GM18511 (cell line): ENCODE measurements around the gene KDF1.

Source experiments
- ATAC-seq: cut with Tn5 transposase; IDR thresholded peaks from one replicate; pipeline ENCODE4 v1.9.1; 2021; ENCODE audit warnings: mild to moderate bottlenecking, moderate library complexity; ENCODE audit not compliant: unreplicated experiment

The KDF1 gene, protein sequence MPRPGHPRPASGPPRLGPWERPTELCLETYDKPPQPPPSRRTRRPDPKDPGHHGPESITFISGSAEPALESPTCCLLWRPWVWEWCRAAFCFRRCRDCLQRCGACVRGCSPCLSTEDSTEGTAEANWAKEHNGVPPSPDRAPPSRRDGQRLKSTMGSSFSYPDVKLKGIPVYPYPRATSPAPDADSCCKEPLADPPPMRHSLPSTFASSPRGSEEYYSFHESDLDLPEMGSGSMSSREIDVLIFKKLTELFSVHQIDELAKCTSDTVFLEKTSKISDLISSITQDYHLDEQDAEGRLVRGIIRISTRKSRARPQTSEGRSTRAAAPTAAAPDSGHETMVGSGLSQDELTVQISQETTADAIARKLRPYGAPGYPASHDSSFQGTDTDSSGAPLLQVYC

DNA sequence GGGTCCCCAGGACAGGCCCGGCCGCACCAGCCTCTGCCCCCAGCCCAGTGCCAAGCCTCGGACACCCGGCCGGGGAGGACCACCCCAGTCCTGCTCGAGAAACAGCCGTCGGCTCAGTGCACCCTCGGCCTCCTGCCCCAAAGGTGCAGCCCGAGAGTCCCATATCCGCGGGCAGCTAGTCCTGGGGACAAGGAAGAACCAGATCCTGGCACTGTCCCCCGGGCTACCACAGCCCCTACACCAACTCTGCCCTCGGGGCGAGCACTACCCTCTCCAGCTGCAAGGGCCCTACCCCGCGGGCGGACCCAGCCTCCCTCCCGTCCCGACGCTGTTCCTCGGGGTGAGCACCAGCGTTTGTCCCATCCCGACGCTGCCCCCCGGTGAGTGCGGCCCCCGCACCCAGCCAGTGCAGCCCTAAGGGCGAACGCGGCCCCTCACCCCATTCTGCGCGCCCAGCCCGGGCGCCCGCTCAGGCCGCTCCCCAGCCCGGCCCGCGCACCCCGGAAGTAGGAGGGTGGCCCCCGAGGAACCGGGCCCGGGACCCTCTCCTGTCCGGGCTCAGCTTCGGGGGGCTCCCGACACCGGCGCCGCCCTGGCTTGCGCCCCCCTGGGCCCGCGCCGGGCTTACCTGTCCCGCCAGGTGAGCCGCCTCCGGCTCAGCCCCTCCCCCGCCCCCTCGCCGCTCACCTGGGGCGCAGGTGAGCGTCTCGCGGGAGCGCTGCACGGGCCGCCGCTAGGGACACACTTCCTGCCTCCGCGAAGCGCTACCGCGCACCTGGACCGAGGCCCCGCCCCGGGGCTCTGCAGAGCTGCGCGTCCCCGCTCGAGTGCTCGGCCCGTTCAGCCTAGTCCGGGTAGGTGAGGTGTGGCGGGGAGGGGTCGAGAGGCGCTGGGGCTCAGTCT is at the start of gene KDF1:
Gene KDF1 (minus strand): TSS at position 747 of the 903 bp plus-strand sequence. CDS start 8,088 bp downstream, outside the sequence.
- ATAC-seq, result no peak

DNA sequence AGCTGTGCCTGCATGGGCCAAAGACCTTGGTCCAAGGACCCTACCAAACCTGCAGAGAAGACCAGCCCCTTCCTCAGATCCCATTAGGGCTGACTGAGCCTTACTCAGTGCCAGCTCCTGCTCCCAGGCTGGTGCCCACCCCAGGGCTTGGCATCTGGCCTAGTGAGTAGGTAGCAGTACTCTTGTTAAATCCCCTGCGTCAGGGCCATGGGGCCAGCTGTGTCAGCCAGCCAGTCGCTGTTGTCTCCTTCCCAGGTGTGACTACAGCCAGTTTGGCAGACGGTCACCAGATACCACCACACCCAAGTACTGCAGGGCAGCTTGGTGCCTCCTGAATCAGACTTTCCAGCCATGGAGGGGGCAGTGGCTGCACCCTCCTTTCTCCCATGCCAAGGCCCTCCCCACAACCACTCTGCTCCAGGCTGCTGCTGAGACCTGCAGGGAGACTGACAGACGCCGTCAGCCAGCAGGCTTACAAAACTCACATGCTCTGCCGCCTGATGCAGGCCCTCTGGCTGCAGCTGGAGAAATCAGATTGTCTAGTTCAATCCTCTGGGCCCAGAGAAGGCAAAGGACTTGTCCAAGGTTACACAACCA is 49.4 kb upstream of the KDF1 start:
- no peak for ATAC-seq

DNA sequence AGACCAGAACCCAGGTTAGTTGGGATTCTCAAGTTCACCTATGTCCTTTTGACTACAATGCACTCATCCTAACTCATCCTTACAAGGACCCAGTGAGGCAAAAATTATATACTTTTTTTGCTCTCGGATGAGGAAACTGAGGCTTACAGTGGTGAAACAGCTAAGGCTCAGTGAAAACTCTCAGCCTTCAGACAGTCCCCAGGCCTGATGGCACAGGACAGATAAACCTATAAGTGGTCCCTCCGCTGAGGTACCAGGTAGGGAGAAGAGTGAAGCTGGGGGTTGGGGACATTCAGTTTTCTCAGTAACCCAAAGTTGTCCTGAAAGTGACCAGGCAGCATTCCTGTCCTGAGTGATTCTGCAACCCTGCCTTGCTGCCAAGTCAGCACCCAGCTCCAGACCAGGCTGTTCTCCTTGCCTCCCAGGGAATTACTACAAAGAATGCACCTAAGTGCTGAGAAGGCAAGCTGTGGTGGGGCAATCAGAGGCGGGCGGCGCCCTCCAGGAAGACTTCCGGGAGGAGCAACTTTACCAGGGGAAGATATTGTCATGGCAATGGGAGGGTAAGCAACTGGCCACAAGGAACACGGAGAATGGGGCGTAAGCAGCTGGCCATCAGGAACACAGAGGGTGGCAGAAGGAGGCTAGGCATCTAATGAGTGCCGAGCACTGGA is 47.8 kb upstream of the KDF1 start:
- no peak for ATAC-seq

DNA sequence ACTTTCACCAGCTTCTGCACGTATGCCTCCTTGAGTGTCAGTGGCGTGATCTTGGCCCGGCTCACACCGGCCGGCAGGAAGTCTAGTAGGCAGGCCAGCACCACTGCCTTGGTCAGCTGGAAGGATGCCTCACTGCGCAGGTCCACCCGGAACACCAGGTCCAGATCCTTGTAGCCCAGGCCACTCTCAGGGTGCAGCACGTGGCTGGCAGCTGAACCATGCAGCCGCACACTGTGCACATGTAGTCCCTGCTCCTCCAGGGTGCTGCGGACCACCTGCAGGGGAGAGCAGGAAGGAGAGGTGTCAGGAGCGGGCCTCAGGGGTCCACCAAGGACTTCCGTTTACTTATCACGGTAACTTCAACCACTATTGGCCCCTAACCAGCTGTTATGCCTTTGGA is 46.4 kb upstream of the KDF1 start:
- ATAC-seq, result no peak

DNA sequence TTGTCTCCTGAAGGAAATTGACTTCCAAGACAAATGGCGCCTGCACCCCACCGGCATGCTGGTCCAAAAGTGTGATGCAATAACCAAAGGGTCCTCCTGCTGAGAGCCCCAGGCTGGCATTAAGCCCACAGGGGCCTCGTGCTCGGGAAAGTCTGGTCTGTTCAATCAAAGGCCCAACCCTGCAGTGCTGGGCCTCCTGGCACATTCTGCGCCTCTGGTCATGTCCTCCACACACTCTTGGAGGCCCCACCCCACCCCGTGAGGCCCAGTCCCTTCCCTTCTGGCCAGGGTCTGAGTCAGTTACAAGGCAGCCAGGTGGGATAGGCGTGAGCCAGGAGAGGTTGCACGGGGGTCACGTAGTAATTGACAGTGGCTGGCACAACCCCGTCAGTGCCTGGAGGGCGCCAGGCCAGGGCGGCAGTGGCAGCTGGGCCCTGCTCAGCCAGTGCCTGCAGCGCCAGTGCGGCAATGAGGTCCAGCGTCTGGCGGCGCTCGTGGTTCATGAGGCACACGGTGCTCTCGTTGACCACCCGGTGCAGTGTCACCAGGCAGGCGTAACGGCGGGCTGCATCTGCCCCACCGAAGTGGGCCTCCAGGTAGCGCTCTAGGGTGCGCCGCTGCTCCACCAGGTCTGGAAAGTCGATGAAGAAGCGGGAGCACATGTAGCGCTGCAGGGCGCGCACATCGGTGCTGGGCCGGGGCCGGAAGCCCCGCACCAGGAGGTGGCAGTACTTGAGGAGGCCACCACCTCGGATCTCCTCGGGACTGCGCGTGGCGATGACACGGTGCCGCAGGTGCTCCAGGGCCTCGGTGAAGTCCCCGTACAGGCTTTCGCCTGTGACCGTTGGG is 45.6 kb upstream of the KDF1 start:
- ATAC-seq, result no peak

DNA sequence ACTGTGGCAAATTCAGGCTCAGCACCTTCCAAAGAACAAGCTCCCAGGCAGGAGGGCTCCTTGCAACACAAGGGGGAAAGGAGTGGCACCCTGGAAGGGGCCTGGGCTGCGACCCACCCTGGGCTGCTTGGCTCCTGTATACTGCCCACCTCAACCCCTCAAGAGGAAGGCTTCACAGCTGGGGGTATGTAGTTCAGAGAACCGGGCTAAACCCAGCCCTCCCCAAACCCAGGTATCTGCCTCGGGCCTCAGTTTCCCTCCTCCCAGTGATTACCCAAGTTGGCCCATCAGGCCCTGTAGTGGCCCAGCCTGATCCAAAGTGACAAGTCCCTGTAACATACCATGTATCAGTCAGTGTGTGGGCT is 44.9 kb upstream of the KDF1 start:
- ATAC-seq, result no peak

DNA sequence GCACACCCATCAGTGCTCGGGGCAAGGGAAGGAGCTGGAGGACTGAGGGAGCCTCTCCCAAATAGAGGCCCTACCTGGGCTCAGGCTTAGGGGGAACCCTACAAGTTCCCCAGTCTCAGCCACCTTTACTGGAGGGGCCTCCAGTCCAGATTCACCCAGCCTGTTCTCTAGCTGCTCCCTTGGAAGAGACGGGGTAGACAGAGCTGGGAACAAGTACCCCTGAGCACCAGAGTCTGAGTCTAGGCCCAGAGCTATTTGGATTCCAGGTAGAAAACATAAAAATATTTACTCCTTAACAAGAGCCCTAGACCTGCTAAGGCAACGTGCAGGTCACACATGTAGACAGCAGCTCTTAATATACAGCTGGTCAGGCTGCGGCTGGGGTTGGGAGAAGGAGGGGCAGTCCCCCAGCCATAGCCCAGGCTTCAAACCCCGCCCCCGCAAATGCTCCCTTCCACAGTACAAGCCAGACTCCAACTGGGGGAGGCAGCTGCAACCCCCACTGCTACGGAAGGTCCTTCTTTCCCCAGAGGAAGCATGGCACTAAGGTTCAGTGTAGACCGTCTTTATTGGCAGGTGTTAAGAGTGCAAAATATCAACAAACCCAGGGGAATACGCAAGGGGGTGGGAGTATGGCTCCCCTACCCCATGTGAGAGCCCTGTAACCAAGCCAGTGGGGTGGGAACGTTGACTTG is 44.4 kb upstream of the KDF1 start:
- ATAC-seq, result no peak

DNA sequence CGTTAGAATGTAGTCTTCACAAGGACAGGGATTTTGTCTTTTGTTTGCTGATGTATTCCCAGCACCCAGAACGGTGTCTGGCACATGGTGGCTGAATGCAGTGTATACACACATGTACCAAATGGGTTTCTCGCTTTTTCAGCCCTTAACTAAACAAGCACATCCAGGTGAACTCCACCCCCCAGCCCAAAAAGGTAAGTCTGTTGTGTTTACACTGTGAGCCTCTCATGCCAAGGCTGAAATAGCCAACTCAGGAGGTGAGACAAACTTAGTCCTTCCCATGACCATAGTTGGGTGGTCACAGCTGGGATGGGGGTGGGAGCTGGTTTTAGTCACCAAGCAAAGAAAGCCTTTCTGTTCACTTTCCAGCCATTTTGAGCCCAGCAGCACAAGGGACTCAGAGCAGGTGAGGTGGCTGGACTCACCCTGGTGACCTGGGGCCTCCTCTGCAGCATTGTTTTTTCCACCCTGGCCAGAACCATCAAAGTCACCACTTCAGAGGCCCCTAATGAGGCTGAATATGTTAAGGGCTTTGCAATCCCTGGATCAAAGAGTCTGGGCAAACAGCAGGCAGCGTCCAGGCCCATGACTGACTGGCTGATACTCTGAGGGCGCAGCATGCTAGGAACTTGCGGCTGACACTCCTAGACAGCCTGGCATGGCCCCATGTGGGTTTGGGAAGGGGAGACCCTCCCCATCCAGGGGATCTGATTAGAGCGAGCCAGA is 43.6 kb upstream of the KDF1 start:
- ATAC-seq, result no peak

DNA sequence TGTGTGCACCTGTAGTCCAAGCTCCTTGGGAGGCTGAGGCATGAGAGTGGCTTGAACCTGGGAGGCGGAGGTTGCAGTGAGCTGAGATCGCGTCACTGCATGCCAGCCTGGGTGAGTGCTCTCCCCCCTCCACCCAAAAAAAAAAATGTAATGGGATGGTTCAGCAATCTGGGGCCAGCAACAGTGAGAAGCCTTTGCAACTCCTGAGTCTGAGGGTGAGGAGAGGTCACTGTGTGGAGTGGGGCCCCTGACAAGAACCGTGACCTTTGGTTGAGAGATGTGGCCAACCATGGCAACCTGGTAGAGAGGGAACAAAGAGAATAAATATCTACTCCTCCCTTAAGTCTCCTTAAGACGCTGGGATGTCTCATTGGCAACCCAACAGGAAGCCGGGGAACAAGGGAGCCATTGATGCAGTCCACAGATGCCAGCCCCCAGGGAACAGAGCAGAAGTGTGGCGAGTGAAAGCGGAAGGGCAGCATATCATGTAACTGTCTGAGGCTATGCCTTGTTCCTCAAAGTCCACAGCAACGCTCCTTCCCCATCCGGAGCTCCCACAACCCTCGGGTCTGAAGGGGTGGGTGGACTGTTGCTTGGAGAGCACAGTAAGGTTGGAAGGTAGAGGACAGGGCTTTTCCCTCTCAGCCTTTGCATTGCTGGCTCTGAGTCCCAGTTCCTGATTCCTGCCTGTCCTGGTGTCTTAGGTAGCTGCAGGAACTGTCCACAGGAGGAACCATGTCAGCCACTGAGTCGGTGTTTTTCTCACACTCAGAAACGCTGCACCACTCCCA is 41.5 kb upstream of the KDF1 start:
- ATAC-seq, result no peak

DNA sequence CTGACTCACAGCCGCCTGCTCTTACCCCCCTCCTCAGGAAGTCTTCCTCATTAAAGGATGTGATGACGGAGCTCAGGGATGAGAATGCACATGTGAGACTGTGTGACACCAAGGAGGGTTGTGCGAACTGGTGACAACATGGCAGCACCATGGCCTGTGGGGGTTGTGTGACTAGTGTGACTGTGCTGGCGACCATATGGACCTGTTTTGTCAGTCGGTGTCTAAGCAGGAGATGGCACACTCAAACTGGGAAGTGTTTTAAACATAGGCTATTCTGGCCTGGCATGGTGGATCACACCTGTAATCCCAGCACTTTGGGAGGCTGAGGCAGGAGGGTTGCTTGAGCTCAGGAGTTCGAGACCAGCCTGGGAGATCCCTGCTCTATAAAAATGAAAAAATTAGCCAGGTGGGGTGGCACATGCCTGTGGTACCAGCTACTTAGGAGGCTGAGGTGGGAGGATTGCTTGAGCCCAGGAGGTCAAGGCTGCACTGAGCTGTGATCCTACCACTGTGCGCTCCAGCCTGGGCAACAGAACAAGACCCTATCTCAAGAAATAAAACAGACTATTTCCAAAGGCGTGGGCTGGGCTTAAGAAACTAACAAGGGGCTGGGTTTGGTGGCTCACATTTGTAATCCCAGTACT is 40.7 kb upstream of the KDF1 start:
- ATAC-seq, result no peak

DNA sequence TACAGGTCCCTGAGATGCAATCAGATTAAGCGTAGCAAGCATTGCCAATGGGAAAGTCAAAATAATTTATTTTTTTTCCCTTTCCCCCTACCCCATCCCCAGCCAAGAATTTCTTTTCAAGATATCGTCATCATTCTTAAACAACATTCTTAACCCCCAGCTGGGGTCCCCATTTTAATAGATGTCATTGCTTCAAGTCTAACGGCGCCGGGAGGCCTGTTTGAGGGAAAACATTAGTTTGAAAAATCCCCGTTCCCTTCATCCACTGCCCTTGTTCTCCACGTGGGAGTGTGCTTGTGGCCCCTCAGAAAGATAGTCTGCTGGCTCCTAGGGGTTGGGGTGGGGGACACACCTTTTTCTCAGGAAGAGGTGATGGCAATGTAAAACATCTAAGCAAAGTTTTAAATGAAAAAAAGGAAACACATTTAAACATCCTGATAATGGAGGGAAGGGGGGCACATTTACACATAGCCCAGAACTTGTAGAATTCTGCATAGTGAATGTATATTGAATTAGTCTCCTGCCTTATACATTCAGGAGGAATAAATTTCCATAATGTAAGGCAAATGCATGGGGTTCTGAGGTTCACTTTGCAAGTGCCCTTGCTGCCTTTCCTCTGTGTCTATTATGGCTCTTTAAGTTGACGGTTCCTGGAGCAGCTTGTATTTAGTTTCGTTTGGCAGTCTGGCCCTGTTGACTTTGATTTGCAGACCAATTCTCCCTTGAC is 40.0 kb upstream of the KDF1 start:
- ATAC-seq, result no peak

DNA sequence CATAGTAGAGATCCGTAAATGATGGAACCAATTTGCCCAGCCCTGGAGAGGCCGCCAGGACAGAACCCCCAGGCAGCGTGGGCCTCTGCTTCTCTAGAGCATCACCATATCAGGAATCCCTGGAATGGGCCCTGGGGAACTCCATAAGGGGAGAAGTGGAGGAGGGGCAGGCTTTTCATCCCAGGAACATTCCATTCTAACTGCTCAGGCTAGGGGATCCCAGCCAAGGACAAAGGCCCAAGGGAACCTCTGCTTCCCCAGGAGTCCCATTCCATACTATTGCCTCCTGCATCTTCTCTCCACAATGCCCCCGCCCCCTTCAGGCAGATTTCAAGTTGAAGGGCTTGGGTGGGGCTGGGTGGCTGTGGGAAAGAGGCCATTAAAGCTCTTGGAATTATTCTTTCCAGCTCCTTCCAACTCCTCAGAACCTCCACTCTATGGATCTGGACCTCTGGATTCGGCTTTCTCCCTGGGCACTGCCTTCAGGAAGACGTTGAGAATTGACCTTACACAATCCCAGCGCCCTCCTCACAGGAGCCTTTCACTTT is 39.2 kb upstream of the KDF1 start:
- no peak for ATAC-seq

DNA sequence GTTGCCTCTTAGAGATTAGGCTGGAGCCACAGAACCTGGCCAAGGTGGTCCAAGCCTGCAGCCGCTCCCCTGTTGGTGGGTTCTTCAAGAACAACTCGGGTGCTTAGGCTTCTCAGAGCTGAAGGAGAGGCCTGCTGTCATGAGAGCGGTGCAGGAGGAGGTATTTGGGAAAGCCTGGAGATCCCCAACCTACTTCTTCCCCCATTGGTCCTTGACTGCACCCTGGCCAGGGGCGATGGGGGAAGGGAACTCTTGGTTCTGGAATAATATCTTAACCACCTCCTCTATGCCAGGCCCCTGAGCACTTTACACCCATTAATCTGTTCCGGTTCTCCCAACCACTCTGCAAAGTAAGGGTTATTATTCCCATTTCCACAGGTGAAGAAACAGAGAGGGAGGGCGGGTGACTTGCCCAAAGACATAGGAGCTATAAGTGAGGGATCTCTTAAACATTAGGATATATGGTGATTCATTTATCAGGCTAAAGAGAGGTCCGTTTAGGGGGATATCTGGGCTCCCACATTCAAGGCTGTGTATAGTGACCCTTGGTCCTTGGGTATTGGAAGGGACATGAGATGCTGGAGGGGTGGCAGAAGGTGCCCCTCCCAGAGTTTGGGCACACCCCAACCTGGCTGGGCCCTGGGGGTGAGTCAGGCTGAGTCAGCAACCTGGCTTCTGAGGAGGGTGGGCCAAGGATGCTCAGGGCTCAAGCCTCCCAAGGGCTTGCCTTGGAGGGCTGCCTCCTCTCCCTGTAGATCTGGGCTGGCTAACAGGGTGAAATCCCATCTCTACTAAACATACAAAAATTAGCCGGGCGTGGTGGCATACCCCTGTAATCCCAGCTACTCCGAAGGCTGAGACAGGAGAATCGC is 38.4 kb upstream of the KDF1 start:
- ATAC-seq, result no peak

DNA sequence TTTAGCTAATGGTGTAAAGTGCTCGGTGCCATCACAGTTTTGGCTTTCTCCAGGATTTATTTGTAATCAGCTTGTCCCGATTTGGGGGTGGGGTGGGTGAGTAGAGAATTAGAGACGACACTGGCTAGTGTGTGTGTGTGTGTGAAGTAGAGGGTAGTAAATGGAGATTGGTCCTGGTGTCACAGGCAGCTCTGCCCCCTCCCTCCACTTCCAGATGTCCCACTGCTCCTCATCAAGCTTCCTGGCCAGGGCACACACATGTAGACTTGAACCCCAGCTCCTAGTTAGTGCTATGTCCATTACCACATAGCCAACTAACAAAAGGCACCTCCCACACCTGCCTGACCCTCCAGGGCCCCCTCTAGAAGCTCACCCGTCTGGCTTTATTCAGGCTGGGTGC is 36.4 kb upstream of the KDF1 start:
- no peak for ATAC-seq

DNA sequence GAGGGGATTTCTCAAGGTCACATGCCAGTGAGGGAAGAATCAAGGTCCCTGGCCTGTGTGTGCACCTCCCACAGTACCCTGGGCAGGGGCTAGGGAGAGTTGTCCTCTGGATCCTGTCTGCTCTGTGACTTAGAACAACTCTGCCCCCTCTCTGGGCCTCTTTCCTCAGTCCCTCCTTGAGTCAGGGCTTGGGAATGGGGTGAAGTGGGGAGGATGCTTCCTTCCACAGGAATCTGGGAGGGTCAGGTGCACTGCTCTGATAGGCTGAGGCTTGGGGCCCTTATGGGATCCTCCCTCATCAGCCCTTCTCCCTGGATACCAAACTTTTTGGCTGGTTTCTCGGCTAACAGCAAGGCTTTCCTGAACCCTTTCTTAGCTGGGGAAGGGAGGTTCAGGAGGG is 35.8 kb upstream of the KDF1 start:
- ATAC-seq, result no peak
